Stimulated activated CD4-positive, alpha-beta T cell treated with anti-CD3 and anti-CD28 coated beads, Interleukin-1b, Interleukin-23, amount 100 ng/mL, for 48 hours (primary cell): Measurements from ENCODE around the gene CHN2.
"Not testable (repeated sequence)": the region's sequence is repeated elsewhere in the genome, so short reads cannot be mapped to it uniquely, and the experiment has no call there.

ENCODE experiments used
- DNase-seq: peaks from one replicate; pipeline ENCODE4 v3.0.0-alpha.2; 2020

The CHN2 gene

DNA sequence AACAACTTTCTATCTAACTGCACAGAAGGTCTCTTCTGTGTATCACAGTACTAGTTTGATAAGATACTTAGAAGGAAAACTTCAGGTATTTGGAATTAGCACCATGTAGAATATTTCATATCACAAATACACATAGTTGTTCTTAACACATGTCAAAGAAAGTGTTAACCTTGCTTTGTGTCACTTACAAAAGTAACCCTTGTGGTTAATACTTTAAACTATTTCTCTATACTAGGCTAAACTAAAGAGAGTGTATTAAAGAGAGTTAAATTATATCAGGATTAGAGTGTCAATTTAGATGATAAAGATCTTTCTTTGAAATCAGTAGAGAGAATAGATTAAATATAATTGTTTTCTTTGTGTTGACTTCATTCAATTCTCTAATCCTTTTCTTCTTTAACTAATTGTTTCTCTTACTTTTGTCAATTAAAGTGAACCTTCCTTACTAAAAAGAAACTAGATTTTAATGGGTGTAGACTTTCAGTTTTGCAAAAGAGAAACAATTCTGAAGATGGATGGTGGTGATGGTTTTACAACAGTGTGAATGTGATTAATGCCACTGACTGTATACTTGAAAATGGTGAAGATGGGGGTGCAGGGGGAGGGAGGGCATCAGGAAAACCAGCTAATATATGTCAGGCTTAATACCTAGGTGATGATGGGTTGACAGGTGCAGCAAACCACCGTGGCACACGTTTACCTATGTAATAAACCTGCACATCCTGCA is 67.8 kb downstream of the CHN2 start:
- no peak for DNase-seq

DNA sequence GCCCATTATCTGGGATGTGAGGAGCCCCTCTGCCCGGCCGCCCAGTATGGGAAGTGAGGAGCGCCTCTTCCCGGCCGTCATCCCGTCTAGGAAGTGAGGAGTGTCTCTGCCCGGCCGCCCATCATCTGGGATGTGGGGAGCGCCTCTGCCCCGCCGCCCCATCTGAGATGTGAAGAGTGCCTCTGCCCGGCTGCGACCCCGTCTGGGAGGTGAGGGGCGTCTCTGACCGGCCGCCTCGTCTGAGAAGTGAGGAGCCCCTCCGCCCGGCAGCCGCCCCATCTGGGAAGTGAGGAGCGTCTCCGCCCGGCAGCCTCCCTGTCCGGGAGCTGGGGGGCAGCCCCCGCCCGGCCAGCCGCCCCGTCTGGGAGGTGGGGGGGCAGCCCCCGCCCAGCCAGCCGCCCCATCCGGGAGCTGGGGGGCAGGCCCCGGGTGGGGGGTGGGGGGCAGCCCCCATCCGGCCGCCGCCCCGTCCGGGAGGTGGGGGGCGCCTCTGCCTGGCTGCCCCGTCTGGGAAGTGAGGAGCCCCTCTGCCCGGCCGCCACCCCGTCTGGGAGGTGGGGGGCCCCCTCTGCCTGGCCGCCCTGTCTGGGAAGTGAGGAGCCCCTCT is 69.1 kb downstream of the CHN2 start:
- not testable (repeated sequence) for DNase-seq

DNA sequence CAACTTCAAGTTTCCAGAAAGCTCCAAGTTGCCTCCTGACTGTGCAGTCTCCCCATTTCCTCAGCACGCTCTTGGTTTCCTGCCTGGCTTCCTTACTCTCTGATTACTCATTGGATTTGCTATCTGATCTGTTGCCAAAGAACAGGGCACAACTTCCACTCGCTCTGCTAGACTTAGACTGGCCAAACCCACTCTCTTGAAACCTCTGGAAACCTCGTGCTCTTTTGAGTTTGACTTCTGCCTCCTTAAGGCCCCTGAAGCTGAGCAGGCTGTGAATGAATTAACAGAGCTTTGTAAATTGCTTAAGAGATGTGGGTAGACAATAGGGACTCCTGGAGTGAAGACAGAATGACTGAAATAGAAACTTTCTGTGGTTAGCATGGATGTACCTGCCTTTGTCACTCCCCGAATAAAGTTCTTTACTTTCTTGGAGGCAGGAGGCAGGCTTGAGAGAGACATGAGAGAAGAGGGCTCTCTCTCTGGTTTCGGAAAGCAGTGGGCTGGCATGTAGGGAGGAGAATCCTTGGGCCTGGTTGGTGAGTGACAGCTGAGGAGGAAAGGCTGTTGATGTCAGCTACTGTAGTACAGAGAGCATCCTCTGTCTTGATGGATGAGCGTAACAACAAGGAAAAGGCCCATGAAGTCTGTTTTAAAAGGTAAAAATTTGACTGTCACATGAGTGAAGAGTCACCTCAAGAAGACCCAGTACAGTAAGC is 70.8 kb downstream of the CHN2 start:
- DNase-seq: no peak

DNA sequence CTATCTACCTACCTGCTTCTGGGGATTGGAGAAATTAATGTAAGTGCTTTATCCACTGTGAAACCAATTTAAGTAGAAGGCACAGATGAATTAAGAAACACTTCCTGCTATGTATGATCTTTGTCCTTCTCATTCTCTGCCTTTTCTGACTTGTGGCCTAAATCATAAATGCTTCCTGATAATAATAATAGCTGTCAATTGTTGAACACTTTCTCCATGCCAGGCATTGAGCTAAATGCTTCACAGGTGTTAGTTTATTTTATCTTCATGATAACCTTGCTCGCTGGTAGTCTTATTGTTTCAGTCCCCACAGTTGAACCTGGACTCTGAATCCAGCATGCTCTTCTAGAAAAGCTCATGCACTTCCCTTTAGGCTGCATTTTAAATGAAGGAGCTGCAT is 75.4 kb downstream of the CHN2 start:
- DNase-seq: no peak

DNA sequence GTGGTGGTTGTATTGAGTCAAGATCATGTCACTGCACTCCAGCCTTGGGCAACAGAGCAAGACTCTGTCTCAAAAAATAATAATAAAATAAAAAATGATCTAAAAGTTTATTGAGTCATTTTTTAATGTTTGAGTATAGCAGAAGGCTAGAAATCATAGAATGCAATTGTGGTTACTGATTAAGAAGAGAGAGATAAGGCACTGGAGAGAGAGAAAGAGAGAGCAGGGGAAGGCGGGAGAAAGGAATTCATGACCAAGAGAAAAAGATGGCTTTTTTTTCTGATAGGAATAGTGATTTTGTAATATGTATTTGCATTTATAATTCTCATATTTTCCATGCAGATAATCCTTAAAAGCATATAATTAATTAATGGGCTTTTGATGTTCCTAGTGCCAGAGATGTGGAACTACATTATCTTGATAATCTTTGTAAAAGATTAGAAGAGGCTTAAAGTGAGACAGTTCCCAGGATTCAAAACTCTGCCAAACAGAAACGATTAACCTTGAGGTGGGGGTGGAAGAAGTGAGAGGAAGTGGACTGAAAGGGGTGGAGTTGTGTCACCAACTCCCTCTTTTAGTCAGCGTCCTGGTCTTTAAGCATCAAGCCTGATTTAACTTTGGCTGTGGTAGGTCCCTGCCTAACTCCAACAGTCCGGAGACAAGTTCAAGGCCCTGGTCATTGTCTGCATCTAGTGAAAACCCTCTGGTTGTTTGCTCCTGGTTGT is 76.2 kb downstream of the CHN2 start:
- DNase-seq: no peak

DNA sequence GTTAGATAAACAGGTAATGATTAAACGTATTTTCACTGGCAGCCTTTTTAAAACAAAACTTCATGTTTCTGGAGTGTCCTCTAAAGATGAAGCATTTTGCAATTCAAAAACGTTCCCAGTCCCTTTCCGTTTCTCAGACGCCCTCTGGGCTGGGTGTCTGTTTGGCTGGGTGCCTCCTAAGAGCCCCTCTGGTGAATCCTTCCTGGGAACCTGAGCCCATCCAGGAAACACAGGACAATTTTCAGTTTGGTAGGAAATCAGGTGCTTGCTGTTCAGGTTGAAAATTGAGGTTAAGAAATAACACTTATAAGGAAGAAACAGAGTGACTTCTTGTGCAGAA is 76.7 kb downstream of the CHN2 start:
- no peak for DNase-seq

DNA sequence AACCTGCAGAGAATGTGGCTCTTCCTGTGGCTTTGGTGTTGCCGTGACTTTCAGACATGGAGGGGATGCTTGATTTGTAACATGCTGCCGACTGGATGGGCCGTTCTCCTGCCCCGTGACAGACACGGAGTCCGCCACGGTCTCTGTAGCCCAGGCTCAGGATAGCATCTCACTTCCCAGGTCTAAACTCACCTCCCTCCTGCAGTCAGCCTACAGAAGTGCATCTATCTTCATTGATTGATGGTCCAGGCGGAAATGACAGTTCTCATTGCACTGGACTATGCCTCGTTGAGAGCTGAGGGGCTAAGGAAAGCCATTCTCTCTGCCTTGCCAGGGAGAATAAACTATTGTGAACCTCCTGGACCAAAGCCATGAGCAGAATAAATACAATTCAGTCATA is 77.5 kb downstream of the CHN2 start:
- no peak for DNase-seq

DNA sequence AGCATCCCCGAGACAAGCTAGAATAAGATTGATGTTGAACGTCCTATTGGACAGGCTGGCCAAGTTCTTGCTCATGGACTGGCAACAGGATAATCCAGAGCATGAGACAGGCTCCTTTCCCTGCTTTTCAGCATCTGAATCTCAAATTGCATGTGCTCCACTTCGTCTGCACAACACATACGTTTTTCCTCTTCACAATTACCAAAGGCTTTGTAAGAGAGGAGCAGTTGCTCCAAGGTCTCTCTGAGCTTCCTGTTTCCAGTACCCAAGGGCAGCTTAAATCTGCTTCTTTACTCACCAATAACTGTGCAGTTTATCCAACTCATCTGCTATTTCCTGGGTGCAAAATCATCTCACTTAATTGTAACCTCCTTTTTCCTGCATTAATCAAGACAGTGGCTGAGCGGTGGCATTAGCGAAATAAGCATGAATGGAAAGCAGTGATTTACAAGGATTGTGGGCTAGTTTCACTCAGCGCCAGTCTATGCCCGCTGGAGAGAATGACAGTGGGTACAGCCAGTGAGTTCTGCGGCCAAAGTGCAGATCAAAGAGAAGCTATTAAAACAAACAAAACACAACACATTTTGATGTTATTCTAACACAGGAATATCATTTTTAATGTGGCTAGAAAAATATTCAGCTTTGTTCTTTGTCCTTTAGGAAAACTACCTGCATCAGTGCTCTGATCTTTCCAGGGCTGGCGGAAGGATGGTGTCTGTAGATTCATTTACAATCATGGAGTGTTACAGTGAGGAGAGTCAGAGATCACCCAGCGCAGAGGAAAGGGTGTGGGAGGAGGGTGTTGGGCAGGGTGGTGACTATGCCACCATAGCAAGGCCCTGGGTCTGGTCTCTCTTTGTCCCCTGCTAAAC is 79.8 kb downstream of the CHN2 start:
- DNase-seq: no peak

DNA sequence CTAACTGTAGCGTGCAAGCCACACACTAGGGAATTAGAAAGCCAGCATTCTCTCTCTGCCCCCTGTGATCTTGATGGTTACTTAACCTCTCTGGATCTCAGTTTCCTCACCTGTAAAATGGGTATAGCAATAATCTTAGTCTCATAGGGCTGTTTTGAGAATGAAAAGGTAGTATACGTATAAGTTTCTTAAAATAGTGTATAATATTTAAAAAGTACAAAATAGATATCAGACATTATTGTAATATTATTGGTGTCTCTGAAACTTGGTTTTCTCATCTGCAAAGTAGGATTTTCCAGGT is 80.4 kb downstream of the CHN2 start:
- no peak for DNase-seq

DNA sequence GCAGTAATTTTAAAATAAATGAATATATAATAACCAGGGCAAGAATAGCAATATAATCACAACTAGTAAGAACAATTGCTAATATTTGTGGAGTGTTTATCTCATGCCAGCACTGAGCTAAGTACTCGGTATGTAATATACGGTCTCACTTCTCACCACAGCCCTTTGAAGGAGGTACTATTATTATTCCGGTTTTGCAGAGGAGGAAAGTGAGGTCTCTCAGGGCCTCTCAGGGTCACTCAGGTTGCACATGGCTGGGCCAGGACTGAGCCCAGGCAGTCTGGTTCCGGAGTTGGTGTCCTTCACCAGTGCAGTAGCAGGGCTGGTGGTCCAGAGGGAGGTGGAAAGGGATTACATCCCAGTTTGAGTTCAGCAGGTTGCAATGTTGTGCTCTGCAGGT is 80.9 kb downstream of the CHN2 start:
- DNase-seq: no peak

DNA sequence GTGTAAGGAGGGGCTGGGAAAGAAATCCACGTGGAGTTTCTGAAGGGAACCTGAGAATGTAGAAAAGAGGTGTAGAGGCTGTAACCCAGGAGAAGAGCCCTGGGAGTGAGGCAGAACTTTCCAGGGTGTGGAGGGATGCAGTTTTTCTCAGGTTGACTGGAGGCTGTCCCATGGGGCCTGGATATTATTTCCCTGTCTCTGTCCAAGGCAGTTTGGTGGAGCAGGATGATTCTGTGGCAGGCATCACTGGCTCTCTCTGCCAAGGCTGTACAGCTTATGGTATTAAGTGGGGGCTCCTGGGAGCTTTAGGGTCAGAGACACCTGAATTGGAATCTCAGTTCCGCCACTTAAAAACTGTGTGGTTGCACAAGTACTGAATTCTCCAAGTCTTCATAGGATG is 81.6 kb downstream of the CHN2 start:
- no peak for DNase-seq

DNA sequence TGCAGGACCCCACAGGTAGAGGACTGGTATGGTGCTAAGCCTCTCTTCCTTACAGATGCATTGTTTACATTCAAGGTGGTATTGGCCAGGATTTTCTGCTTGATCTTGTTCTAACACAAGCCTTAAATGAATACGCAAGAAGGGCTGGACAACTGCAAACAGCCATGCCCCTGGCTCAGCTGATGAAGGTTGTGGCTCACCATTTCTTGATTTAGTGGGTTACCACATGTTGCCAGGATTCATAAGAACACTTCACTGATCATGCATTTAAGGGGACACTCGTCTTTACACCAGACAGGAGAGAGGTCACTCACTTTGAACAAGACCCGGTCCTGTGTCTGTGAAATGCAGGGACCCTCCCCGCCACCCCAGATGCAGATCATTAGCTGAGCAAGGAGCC is 82.2 kb downstream of the CHN2 start:
- no peak for DNase-seq

DNA sequence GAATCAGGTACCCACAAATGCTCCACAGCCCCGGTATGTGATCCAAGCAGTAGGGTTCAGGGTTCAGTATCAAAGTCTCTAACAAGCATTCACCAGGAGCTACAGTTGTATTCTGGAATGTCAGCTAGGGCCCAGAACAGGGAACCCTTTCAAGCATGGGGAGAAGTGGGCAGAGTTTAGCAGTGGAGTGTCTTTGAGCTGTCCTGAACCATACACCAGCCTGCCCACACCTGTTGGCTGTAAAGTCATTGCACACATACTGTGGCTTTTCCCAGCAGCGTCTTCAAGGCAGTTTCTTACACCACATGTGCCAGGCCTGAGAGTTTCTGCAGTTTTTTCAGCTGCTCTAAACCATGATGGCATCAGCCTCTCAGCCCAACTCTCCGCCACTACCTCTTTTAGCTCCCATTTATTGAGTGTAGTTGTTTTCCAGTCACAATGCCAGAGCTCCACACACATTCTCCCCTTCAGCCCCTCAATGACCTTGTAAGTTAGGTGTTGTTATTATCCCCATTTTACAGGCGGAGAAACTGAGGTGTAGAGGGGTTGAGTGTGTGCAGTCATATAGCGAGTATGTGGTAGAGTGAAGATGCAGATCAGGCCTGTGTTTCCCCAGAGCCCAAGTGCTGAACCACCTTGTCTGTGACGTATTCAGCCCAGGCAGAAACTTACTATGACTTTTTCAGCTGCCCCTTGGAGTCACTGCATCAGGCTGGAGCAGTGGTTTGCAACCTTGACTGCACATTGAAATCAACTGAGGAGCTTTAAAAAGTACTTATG is 83.1 kb downstream of the CHN2 start:
- DNase-seq: no peak

DNA sequence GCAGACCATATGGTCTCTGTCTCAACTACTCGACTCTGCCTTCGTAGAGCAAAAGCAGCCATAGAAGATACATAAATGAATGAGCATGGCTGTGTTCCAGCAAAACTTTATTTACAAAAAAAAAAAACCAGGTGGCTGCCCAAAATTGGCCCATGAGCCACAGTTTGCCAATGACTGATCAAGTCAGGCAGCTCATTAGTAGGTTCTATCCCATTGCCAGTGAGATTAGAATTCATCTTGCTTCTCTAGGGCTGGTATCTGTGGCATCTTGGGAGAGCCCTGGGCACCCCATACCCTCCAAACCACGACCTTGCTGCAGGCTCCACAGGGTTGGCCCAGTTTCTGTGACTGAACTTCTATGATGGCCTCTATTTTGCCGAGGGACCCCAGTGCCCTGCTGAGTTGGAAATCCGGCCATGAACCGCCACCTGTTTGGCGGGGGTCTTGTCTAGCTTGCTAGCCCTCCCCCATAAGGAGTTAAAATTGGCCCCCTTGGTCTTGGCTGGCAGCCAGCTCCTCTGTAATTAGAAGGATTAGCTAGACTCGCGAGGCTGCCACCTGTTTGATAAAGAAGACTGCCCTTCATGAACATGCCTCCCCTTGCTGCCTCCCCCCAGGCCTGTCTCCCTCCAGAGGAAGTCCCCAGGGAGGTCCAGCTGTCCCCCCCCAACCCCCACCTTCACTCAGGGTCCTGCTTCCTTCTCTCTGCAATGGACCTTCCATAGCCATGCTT is 83.9 kb downstream of the CHN2 start:
- no peak for DNase-seq

DNA sequence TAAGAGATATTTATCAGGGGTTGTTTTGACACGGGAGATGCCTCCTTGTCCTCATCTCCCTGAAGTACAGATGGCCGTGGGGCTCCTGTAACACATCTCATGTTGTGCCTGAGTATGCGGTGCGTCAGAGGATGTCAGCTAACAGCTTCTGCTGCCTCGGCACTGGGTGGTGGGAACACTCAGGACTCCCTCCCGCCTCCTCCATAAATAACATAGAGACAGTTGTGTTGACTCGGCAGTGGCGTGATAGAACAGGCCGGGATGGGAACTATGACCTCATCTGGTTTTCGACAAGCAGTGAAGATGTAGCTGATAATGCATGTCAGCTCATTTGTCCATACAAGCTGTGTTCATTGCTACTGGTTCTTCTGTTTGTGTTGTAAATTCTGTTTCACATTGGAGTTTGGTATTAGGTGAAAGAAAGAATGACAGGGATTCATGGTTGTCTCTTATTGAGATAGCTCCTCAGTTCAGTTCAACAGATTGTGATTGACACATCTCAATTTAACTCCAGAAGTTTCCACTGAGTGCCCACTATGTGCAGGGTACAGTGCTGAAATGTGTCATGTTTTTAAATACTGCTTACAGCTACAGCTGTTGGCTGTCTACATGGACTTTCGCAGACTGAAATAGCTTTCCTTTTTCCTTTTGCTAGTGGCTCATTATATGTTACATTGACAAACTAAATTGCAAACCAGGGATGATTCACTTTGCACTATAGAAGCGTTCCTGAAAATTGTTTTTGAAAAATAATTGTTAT is 87.4 kb downstream of the CHN2 start:
- no peak for DNase-seq

DNA sequence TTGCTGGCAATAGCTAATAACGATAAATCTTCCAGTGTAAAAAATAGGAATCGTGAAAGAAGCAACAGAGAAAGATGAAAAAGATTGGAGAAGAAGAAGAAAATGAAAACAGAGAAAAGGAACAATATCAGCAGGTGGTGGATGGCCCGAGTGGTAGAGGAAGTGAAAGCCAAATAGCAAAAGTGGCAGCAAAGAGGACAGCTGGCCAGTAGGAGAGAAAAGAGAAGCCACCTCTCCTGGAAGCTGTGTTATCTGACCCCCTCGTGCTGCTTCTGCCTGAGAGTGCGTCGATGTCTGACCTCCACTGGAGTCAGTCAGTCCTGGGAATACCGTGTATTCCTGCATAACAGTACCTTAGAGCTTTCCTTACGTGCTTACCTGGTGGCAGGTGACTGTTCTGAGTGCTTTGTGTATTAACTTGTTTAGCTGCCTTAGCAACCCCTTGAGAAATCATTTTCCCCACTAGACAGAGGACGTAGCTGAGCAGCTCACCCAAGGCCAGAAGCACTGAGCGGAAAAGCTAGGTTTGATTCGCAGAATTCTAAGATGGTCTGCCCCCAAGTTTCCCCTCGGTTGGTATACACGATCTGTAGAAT is 88.3 kb downstream of the CHN2 start:
- DNase-seq: no peak

DNA sequence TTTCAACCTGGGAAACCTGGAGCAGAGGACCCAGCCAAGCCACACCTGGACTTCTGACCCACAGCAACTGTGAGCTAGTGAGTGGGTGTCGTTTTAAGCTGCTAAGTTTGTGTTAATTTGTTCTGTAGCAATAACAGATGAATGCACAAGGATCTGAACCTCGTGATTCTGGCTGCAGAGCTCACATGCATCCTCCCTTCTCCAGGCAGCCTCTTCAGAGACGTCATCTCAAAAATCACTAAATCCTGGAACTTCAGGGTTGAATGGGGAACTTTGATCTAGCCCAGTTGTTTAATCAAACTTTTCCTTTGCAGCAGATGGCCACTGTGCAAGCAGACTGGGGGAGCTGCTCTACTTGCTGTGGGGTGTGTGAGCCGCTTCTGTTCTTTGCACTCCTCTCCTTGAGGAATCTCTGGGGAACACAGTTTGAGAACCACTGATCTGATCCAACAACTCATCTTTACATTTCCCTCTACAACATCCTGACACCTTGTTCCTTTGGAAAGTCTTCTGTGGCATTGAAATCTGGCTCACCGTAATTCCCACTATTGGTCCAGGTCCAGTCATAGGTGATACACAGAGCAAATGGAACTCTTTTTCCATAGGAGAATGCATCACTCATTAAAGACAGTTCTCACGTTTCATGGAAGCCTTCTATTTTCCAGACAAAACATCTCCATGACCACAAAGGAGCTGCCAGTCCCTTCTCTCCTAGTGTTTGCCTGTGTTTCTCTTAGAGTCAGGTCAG is 90.3 kb downstream of the CHN2 start:
- DNase-seq: no peak

DNA sequence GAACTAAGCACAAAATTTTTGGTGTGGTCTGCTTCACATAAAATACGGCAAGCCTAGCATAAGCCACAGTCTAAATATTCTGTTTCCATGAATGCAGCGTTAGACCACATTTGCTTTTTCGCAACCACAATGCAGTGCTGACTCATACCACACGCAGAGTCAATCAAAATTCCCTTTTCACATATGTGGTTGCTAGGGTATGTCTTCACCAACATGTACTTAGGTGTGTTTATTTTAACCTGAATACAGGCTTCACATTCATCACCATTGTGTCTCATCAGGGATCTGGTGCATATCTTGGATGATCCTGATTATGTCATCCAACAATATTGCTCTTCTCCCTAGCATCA is 90.8 kb downstream of the CHN2 start:
- peak; percentile 39 for DNase-seq

DNA sequence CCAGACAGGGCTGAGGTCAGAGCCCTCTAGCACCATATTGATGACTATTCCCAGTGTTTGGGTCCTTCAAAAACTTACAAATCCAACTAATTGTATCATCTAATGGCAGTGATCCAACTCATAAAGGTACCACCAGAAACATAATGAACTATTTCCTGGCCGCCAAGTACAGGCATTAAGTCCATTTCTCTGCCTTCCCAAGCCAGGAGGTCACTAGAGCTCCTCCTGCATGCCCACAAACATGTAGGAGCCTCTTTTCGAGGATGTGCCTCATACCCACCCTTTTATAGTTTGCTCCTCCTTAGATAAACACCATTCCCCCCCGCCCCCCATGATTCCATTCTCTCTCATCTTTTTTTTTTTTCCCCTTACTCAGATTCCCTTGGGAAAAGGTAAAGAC is 91.3 kb downstream of the CHN2 start:
- no peak for DNase-seq

DNA sequence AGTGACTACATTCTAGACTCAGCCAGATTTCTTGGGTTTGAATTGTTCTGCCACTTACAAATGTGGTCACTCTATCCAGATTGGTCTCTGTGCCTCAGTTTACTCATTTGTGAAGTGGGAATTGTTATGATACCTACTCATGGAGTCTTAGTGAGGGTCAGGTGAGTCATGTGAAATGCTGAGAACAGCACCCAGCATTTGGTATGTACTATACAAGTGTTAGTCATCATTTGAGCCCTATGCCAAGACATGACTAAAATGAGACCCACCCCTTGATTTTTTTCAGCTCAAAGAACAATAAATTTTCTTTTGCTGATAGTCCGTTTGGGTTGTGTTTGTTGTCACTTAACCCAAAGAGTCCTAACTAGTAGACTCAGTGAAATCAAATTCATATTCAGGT is 92.8 kb downstream of the CHN2 start:
- no peak for DNase-seq
